GM12874 (cell line): Measurements from ENCODE around the gene CBX7.

ENCODE experiments used
- TF ChIP-seq, protein P1 (sequence below): IDR thresholded peaks from 2 replicates; pipeline ENCODE4 v1.5.1; 2011; ENCODE audit warnings: low read depth, mild to moderate bottlenecking, control low read depth, low read length, moderate library complexity; ENCODE audit not compliant: insufficient read depth

The CBX7 gene

DNA sequence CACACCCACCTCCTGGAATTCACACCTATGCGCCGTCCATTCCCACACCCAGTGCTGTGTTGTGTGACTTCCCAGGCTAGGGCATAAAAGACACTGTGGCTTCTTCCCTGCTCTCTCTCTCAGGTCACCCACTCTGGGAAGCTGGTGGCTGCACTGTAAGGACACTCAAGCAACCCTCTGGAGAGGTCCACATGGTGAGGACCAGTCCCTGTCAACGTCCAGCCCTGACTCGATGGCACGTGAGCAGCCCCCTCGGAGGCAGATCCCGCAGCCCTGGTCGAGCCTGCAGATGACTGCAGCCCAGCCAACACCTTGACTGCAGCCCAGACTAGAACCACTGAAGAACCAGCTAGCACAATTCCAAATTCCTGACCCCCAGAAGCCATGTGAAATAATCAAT lies 16.2 kb downstream of the CBX7 start:
- TF ChIP-seq, protein P1, sequence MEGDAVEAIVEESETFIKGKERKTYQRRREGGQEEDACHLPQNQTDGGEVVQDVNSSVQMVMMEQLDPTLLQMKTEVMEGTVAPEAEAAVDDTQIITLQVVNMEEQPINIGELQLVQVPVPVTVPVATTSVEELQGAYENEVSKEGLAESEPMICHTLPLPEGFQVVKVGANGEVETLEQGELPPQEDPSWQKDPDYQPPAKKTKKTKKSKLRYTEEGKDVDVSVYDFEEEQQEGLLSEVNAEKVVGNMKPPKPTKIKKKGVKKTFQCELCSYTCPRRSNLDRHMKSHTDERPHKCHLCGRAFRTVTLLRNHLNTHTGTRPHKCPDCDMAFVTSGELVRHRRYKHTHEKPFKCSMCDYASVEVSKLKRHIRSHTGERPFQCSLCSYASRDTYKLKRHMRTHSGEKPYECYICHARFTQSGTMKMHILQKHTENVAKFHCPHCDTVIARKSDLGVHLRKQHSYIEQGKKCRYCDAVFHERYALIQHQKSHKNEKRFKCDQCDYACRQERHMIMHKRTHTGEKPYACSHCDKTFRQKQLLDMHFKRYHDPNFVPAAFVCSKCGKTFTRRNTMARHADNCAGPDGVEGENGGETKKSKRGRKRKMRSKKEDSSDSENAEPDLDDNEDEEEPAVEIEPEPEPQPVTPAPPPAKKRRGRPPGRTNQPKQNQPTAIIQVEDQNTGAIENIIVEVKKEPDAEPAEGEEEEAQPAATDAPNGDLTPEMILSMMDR, result no peak

DNA sequence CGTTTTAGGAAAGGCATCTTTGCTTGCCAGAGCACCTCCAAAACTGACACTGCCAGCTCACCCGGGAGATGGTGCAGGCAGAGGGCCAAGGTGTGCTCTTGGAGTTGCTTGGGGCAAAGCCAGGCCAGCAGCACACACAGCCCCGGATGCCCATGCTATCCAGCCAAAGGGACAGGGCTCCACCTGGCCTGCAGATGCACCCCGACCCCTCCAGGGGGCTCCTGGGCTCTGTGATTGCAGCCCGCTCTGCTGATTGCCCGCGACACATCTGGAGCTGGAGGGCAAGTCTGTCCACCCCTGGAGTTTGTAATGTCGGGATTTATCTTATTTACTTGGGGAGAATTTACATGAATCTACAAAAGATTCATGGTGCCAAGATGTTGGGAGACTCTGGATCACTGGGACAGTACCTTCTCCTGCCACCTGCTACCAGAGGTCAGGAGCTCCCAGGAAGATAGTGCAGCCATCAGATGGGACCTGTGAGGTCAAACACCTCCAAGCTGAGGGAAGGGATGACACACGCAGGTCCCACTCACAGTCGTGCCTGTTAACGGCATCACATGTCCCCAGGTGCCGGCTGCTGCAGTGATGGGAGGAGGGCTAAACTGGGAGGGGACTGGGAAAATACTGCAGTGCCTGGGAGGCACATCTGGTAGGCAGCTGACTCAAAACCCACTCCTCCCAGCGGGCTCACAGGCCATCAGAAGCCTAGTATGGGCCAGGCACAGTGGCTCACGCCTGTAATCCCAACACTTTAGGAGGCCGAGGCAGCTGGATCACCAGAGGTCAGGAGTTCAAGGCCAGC lies 17.2 kb downstream of the CBX7 start:
- TF ChIP-seq, protein P1, result peak; percentile 75

DNA sequence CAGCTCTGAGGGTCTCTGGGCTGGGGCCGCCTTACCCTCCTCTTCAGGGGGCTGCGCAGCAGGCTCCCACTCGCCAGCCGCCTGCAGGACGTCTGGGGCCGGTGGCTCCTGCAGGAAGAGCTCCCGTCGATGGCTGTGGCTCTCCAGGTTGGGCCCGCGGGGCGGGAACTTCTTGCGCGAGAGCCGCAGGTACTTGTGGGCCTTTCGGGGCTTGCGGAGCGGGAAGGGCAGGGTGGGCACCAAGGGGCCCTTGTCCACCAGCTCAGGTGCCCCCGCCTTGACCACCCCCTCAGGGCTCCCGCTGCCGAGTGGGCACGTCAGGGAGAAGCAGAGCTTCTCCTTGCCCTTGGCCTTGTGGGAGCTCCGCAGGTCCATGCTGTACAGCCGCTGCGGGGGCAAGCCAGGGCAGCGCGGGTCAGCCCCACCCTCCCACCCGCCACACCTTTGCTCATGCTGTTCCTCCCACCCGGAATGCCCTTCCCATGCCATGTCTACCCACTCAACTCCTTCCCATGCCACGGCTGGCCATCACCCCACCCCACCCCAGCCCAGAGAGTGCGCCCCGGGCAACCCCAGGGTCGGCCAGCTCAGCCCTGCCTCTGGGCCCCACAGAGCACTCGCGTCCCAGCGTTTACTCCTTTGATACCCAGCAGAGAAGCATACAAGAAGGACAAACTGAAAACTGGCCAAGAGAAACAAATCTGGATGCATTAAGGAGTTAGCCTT lies 18.0 kb downstream of the CBX7 start:
- TF ChIP-seq, protein P1, result no peak

DNA sequence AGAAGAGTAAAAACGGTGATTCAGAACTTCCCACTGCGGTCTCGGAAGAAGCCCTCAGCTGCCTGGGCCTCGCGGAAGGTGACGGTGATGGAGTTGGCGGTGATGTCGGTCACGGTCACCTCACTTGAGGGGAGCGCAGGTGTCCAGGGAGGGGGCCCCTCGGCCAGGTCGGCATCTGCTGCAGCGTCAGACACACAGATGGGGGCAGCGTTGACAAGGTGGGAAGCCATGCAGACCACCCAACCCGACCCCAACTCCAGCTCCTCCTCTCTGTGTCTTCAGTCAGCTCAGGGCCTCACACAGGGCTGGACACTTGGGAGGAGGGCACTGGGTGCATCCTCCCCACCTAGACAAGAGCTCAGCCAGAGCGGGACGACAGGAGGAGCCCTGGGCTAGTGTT lies 18.6 kb downstream of the CBX7 start:
- TF ChIP-seq, protein P1, result no peak

DNA sequence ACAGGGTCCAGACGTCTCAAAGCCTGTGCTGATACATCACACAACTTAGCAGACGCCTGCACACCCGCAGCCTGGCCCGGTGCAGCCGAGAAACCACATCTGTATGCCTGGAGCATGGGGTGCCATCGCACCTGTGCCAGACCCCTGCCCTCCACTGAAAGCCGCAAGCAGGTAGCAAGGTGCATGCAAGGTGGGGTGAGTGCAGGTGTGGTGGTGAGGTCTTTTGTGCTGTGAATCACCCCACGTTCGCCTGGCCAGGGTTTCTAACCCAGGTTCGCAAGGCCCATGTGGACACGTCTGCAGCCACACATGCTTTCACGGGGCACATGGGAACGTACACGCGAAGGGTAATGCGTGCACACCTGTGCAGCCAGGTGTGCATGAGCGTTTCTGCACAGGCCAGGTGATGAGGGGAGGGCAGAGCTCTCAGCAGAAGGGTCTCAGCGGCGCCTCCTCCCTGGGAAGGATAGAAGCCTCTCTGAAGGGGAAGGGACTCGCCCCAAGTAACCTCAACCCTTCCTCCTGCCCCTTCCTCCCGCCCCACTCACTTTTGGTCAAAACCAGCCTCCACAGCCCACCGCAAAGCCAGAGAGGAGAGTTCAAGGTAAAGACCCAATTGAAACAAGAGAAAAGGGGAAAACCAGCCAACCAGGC lies 19.5 kb downstream of the CBX7 start:
- TF ChIP-seq, protein P1, result no peak

DNA sequence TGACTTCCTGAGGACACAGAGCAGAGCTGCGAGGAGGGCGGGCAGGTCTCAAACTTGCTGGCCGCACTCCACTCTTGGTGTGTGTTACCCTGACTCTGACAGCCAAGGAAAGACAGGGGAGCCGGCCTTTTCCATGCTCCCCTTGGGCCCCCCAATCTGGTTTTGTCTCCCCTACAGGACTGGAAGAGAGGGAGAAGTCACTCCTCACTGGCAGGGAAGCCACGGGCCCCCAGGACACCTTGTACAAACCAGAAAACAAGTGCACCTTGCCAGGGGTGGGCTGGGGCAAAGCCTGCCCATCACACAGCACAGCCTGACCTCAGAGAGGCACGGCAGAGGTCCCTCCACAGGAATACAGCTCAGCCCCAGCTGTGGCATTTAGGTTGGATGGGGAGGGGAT lies 20.2 kb downstream of the CBX7 start:
- TF ChIP-seq, protein P1, result no peak
